H1 (cell line): ENCODE measurements around the gene ITPKC. TPM values are rescaled to one million over a fixed set of nuclear protein-coding genes. Genes with fewer than 3 reads are reported as not detected.

ENCODE experiments used
- CTCF ChIA-PET: fragments of 300-600 bp; sonication (Branson Sonifier 250); formaldehyde crosslinking; loops from one replicate; lab custom pipeline; 2021; ENCODE audit not compliant: partially characterized antibody; lab: Charles Lee
- POLR2A ChIA-PET: fragments of 300-600 bp; sonication (Branson Sonifier 250); formaldehyde crosslinking; loops from one replicate; lab custom pipeline; 2021; ENCODE audit warnings: inconsistent platforms; ENCODE audit not compliant: partially characterized antibody; lab: Charles Lee
- DNase-seq, 2 experiments: peaks; one replicate each; pipeline versions ENCODE4 v3.0.0 to v3.0.0-alpha.2; 2010 to 2022; ENCODE audit warnings: low spot score in 2 of 2, low read depth in 1 of 2, mixed read lengths in 1 of 2
- FAIRE-seq: peaks from 2 replicates; lab custom pipeline; 2011; peaks lifted over from hg19 to GRCh38; lab: Jason Lieb, UNC
- H2AFZ ChIP-seq: 2 replicates; pipeline ENCODE4 v1.8.1; 2012; ENCODE audit warnings: low read length, inconsistent platforms
- H2AK5ac ChIP-seq: 2 replicates; pipeline ENCODE4 v1.6.1; 2013; ENCODE audit warnings: low read depth, low read length
- H2BK120ac ChIP-seq: replicated peaks from 2 replicates; pipeline ENCODE3; 2013; ENCODE audit warnings: low read depth, low read length, inconsistent platforms
- H2BK12ac ChIP-seq: 2 replicates; pipeline ENCODE4 v1.6.1; 2013; ENCODE audit warnings: low read depth, low read length
- H2BK15ac ChIP-seq: 2 replicates; pipeline ENCODE4 v1.6.1; 2013; ENCODE audit warnings: low read length
- H2BK20ac ChIP-seq: 2 replicates; pipeline ENCODE4 v1.6.1; 2013; ENCODE audit warnings: low read length
- H2BK5ac ChIP-seq: 2 replicates; pipeline ENCODE4 v1.6.1; 2013; ENCODE audit warnings: low read depth, low read length
- H3K14ac ChIP-seq: 2 replicates; pipeline ENCODE4 v1.6.1; 2013; ENCODE audit warnings: inconsistent platforms; ENCODE audit not compliant: insufficient read length
- H3K18ac ChIP-seq: 2 replicates; pipeline ENCODE4 v1.6.1; 2013; ENCODE audit warnings: low read length; ENCODE audit errors: extremely low read depth
- H3K23ac ChIP-seq: 2 replicates; pipeline ENCODE4 v1.6.1; 2013; ENCODE audit warnings: inconsistent platforms; ENCODE audit not compliant: insufficient read length
- H3K23me2 ChIP-seq: 2 replicates; pipeline ENCODE4 v1.6.1; 2013; ENCODE audit warnings: low read depth, low read length
- H3K27ac ChIP-seq: 2 replicates; pipeline ENCODE4 v1.6.1; 2011; ENCODE audit warnings: low read depth, low read length, inconsistent platforms
- H3K27me3 ChIP-seq, 4 experiments: replicated peaks in 1 of 4; 1 replicate in 1 of 4; 2 replicates in 3 of 4; pipeline versions ENCODE4 v1.6.1 to v1.8.1; 2011 to 2013; ENCODE audit warnings: low read length in 3 of 4, mild to moderate bottlenecking in 3 of 4, inconsistent platforms in 2 of 4, mixed read lengths in 2 of 4, moderate library complexity in 1 of 4; ENCODE audit not compliant: control insufficient read depth in 3 of 4, insufficient read depth in 3 of 4; ENCODE audit errors: extremely low read depth in 1 of 4
- H3K36me3 ChIP-seq, 4 experiments: 2 replicates each; pipeline versions ENCODE4 v1.6.1 to v1.8.1; 2011 to 2013; ENCODE audit warnings: mild to moderate bottlenecking in 4 of 4, low read length in 3 of 4, moderate library complexity in 2 of 4, control low read depth in 1 of 4, inconsistent platforms in 1 of 4; ENCODE audit not compliant: insufficient read depth in 4 of 4, control insufficient read depth in 2 of 4
- H3K4ac ChIP-seq: replicated peaks from 2 replicates; pipeline ENCODE3; 2013; ENCODE audit warnings: low read length, low read depth, mixed read lengths, inconsistent platforms; ENCODE audit not compliant: insufficient read length
- H3K4me1 ChIP-seq, 4 experiments: replicated peaks in 1 of 4; 1 replicate in 1 of 4; 2 replicates in 3 of 4; pipeline versions ENCODE4 v1.6.1 to v1.8.1; 2011 to 2013; ENCODE audit warnings: low read length in 3 of 4, inconsistent platforms in 2 of 4, mixed read lengths in 1 of 4; ENCODE audit not compliant: insufficient read depth in 4 of 4, control insufficient read depth in 3 of 4
- H3K4me2 ChIP-seq, 2 experiments: 2 replicates each; pipeline versions ENCODE4 v1.6.1 to v1.8.1; 2011 to 2013; ENCODE audit warnings: low read depth in 2 of 2, low read length in 2 of 2, control low read depth in 1 of 2, inconsistent platforms in 1 of 2, mild to moderate bottlenecking in 1 of 2; ENCODE audit not compliant: insufficient read depth in 1 of 2
- H3K4me3 ChIP-seq, 4 experiments: fragments of 200-600, 300-600 bp in 1 of 4; sonication (generic), shearing (Covaris generic), sonication (Bioruptor Twin) in 1 of 4; 2 replicates each; pipeline versions ENCODE4 v1.5.1 to v1.8.1; 2011 to 2016; ENCODE audit warnings: low read length in 4 of 4, low read depth in 3 of 4, control low read depth in 2 of 4, inconsistent platforms in 2 of 4, mild to moderate bottlenecking in 2 of 4, mixed read lengths in 1 of 4, moderate library complexity in 1 of 4; ENCODE audit not compliant: insufficient read depth in 2 of 4; ENCODE audit errors: extremely low read depth in 1 of 4
- H3K56ac ChIP-seq: replicated peaks from 2 replicates; pipeline ENCODE3; 2013; ENCODE audit warnings: low read depth, mild to moderate bottlenecking, mixed read lengths, low read length, inconsistent platforms; ENCODE audit not compliant: insufficient read length
- H3K79me1 ChIP-seq: 2 replicates; pipeline ENCODE4 v1.6.1; 2013; ENCODE audit warnings: low read depth, low read length, control low read depth
- H3K79me2 ChIP-seq, 2 experiments: 2 replicates each; pipeline versions ENCODE4 v1.6.1 to v1.8.1; 2012 to 2013; ENCODE audit warnings: low read length in 2 of 2, mild to moderate bottlenecking in 2 of 2, inconsistent platforms in 1 of 2; ENCODE audit not compliant: insufficient read depth in 2 of 2, control insufficient read depth in 1 of 2
- H3K9ac ChIP-seq, 4 experiments: replicated peaks in 1 of 4; 1 replicate in 1 of 4; 2 replicates in 3 of 4; pipeline versions ENCODE4 v1.6.1 to v1.8.1; 2011 to 2013; ENCODE audit warnings: low read depth in 3 of 4, low read length in 3 of 4, control low read depth in 2 of 4, mild to moderate bottlenecking in 2 of 4, moderate library complexity in 2 of 4, inconsistent platforms in 1 of 4; ENCODE audit errors: extremely low read depth in 1 of 4
- H3K9me3 ChIP-seq, 2 experiments: 2 replicates each; pipeline versions ENCODE4 v1.6.1 to v1.8.1; 2012 to 2013; ENCODE audit warnings: mild to moderate bottlenecking in 2 of 2, moderate library complexity in 2 of 2, control low read depth in 1 of 2, inconsistent platforms in 1 of 2, low read depth in 1 of 2, low read length in 1 of 2, mixed read lengths in 1 of 2; ENCODE audit not compliant: insufficient read depth in 2 of 2
- H4K20me1 ChIP-seq, 2 experiments: replicated peaks in 1 of 2; 2 replicates each; pipeline versions ENCODE3 to v1.8.1; 2011 to 2013; ENCODE audit warnings: inconsistent platforms in 2 of 2, low read length in 2 of 2, mild to moderate bottlenecking in 1 of 2; ENCODE audit not compliant: insufficient read depth in 2 of 2, control insufficient read depth in 1 of 2
- H4K5ac ChIP-seq: 2 replicates; pipeline ENCODE4 v1.6.1; 2013; ENCODE audit warnings: low read length, low read depth, mixed read lengths, inconsistent platforms; ENCODE audit not compliant: insufficient read length
- H4K8ac ChIP-seq: 2 replicates; pipeline ENCODE4 v1.8.0; 2013; ENCODE audit warnings: mild to moderate bottlenecking, moderate library complexity, low read length, inconsistent platforms; ENCODE audit not compliant: insufficient read depth; ENCODE audit errors: extremely low read depth
- H4K91ac ChIP-seq: replicated peaks from 2 replicates; pipeline ENCODE3; 2013; ENCODE audit warnings: low read length, mixed read lengths, inconsistent platforms; ENCODE audit not compliant: insufficient read length
- EGR1 ChIP-seq: IDR thresholded peaks from 2 replicates; pipeline ENCODE4 v1.6.1; 2011; ENCODE audit warnings: low read depth, low read length, borderline replicate concordance
- KDM4A ChIP-seq: IDR thresholded peaks from one replicate; pipeline ENCODE4 v1.7.1; 2012; ENCODE audit warnings: low read depth, mild to moderate bottlenecking, moderate library complexity, low read length, inconsistent platforms; ENCODE audit not compliant: severe bottlenecking
- RAD21 ChIP-seq, 2 experiments: IDR thresholded peaks in 1 of 2; conservative IDR thresholded peaks in 1 of 2; 2 replicates each; pipeline ENCODE4 v1.6.1; 2011; ENCODE audit warnings: low read depth in 2 of 2, low read length in 2 of 2, improper control_type of control experiment in 1 of 2, inconsistent platforms in 1 of 2, mild to moderate bottlenecking in 1 of 2, moderate library complexity in 1 of 2
- WGBS, 2 experiments: shearing (Covaris generic) in 1 of 2; methylation state at CpG; one replicate each; pipeline versions ENCODE4 v1.1.6 to v1.1.7; 2013 to 2015; ENCODE audit warnings: low lambda C conversion rate in 2 of 2, mixed read lengths in 2 of 2, inconsistent platforms in 1 of 2, low coverage in 1 of 2, missing lambda C conversion rate in 1 of 2; ENCODE audit not compliant: insufficient replicate concordance in 2 of 2, insufficient coverage in 1 of 2, insufficient read length in 1 of 2; ENCODE audit errors: extremely low coverage in 1 of 2, missing lambda C conversion rate in 1 of 2; 5-methylcytosine and 5-hydroxymethylcytosine counted together
- polyA plus RNA-seq, 7 experiments: library from polyadenylated mRNA; depleted of rRNA in 3 of 7; stranded (reverse) in 5 of 7; unstranded in 2 of 7; fragments of >200 nt in 5 of 7; fragments of 200-250 nt in 2 of 7; gene quantifications; 1 replicate in 5 of 7; 2 replicates in 1 of 7; 4 replicates in 1 of 7; pipeline versions ENCODE4 v1.2.1 to v1.2.3, GENCODE V29; 2011 to 2013; ENCODE audit warnings: missing spikeins in 2 of 7, mixed read lengths in 2 of 7
- total RNA-seq: library from RNA; stranded (reverse); fragmentation: NEBNext Ultra II Directional; extraction: Animal tissue kit (Norgen Biotek cat#: 25700); gene quantifications from 2 replicates; pipeline ENCODE4 v1.2.1, GENCODE V29; 2021
- TF ChIP-seq, protein P1 (sequence below): IDR thresholded peaks from 2 replicates; pipeline ENCODE4 v1.6.1; 2012; ENCODE audit warnings: inconsistent platforms

Gene ITPKC
- total and polyA plus RNA-seq, 2 of the 8 experiments (the other 6 are each of a cell fraction or from before 2014, with no cell fraction given), result 5.2 to 8.9 TPM

DNA sequence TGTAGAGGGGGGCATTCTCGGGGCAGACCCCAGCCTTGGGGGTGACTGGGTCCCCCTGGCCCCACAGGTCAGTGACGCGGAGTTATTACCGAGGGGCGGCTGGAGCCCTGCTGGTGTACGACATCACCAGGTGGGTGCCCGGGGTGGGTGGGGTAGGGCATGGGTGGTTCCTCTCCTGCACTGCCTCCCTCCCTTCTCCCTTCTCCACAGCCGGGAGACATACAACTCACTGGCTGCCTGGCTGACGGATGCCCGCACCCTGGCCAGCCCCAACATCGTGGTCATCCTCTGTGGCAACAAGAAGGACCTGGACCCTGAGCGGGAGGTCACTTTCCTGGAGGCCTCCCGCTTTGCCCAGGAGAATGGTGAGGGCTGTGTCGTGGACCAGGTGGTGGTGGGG lies 66.8 kb downstream of the ITPKC start:
- CTCF ChIA-PET, result no interaction called here
- H3K27ac ChIP-seq, result no peak overlapping the region
- no peak overlapping the region for H2BK5ac ChIP-seq

More for the DNA sequence above, 66.8 kb downstream of the ITPKC start:
- POLR2A ChIA-PET, result no interaction called here
- Histone ChIP-seq H3K36me3 (no peaks in the 10 kb centered on the region), H3K14ac (no peak overlapping the region), H2BK12ac (no peak overlapping the region), H3K4me1 (peaks cover 0 to 4% (median 1%) of the 10 kb centered on the region in 4 experiments; a peak in 2 of 7 replicates), H3K9ac (no peak overlapping the region), H3K79me1 (no peaks in the 10 kb centered on the region), H3K56ac (no peak overlapping the region), H4K91ac (no peak overlapping the region), H4K8ac (no peak overlapping the region), H2BK120ac (no peak overlapping the region), H2AK5ac (no peak overlapping the region), H2BK20ac (no peak overlapping the region), H3K4ac (no peak overlapping the region), H2AFZ (no peak overlapping the region), H4K20me1 (no peaks in the 10 kb centered on the region), H3K23me2 (peaks cover 3% of the 10 kb centered on the region; the same call in 1 of the 2 replicates), H3K4me2 (no peak overlapping the region), H3K18ac (no peak overlapping the region), H2BK15ac (no peak overlapping the region), H3K27me3 (no peaks in the 10 kb centered on the region), H3K9me3 (no peaks in the 10 kb centered on the region), H4K5ac (no peak overlapping the region), H3K4me3 (no peak overlapping the region), H3K23ac (no peak overlapping the region), H3K79me2 (no peaks in the 10 kb centered on the region)
- WGBS, 2 experiments, result 92% methylated on average over 8 of the region's 14 CpGs; no CpG with 5 or more reads in 1 of the 2 experiments
- TF ChIP-seq, protein P1, sequence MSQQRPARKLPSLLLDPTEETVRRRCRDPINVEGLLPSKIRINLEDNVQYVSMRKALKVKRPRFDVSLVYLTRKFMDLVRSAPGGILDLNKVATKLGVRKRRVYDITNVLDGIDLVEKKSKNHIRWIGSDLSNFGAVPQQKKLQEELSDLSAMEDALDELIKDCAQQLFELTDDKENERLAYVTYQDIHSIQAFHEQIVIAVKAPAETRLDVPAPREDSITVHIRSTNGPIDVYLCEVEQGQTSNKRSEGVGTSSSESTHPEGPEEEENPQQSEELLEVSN, result no peak
- TF ChIP-seq KDM4A, result no peak
- no peak for TF ChIP-seq RAD21 (IDR thresholded peaks at IDR 0.05 in 1 of 2, conservative IDR thresholded peaks at IDR 0.05 in 1 of 2; ENCODE audit: low read depth in 2 of 2, low read length in 2 of 2)
- TF ChIP-seq EGR1, result no peak
- FAIRE-seq, result no peak
- DNase-seq, result no peak
